SU-DHL-6 (cell line): ENCODE results near the gene WSCD1.

Experiments
- CTCF ChIP-seq: fragments of 200-600 bp; sonication (generic); IDR thresholded peaks from one replicate; pipeline ENCODE4 v1.5.1; 2017; ENCODE audit warnings: antibody characterized with exemption, mild to moderate bottlenecking, low read length, moderate library complexity; ENCODE audit not compliant: insufficient read depth, poor library complexity, severe bottlenecking
- EZH2phosphoT487 ChIP-seq: fragments of 200-600 bp; sonication (generic), shearing (Covaris generic); conservative IDR thresholded peaks from 2 replicates; pipeline ENCODE4 v1.6.1; 2018; ENCODE audit warnings: mild to moderate bottlenecking, antibody characterized with exemption, low read length, moderate library complexity, mixed read lengths

GRCh38 chr17:6071528-6072065, 1.4 kb downstream of the WSCD1 start:
- TF ChIP-seq CTCF (no peak), EZH2phosphoT487 (no peak)
